ENCODE results near the gene A1BG.

GRCh38 chr19:58334691-58335249 lies 18.5 kb downstream of the A1BG start:
- TF ChIP-seq, protein P1, sequence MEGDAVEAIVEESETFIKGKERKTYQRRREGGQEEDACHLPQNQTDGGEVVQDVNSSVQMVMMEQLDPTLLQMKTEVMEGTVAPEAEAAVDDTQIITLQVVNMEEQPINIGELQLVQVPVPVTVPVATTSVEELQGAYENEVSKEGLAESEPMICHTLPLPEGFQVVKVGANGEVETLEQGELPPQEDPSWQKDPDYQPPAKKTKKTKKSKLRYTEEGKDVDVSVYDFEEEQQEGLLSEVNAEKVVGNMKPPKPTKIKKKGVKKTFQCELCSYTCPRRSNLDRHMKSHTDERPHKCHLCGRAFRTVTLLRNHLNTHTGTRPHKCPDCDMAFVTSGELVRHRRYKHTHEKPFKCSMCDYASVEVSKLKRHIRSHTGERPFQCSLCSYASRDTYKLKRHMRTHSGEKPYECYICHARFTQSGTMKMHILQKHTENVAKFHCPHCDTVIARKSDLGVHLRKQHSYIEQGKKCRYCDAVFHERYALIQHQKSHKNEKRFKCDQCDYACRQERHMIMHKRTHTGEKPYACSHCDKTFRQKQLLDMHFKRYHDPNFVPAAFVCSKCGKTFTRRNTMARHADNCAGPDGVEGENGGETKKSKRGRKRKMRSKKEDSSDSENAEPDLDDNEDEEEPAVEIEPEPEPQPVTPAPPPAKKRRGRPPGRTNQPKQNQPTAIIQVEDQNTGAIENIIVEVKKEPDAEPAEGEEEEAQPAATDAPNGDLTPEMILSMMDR (IDR thresholded peaks at IDR 0.05): no peak
- no peak for TF ChIP-seq TCF7L2 (IDR thresholded peaks at IDR 0.05; ENCODE audit: low read depth, low read length)
- no peak for TF ChIP-seq POLR2AphosphoS5 (IDR thresholded peaks at IDR 0.05; ENCODE audit: low read depth, low read length)
- TF ChIP-seq, protein P2, sequence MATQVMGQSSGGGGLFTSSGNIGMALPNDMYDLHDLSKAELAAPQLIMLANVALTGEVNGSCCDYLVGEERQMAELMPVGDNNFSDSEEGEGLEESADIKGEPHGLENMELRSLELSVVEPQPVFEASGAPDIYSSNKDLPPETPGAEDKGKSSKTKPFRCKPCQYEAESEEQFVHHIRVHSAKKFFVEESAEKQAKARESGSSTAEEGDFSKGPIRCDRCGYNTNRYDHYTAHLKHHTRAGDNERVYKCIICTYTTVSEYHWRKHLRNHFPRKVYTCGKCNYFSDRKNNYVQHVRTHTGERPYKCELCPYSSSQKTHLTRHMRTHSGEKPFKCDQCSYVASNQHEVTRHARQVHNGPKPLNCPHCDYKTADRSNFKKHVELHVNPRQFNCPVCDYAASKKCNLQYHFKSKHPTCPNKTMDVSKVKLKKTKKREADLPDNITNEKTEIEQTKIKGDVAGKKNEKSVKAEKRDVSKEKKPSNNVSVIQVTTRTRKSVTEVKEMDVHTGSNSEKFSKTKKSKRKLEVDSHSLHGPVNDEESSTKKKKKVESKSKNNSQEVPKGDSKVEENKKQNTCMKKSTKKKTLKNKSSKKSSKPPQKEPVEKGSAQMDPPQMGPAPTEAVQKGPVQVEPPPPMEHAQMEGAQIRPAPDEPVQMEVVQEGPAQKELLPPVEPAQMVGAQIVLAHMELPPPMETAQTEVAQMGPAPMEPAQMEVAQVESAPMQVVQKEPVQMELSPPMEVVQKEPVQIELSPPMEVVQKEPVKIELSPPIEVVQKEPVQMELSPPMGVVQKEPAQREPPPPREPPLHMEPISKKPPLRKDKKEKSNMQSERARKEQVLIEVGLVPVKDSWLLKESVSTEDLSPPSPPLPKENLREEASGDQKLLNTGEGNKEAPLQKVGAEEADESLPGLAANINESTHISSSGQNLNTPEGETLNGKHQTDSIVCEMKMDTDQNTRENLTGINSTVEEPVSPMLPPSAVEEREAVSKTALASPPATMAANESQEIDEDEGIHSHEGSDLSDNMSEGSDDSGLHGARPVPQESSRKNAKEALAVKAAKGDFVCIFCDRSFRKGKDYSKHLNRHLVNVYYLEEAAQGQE (IDR thresholded peaks at IDR 0.05; ENCODE audit: insufficient read depth in 1 of 2, low read depth in 2 of 2, low read length in 1 of 2): no peak

Data from Panc1 (cell line).